Osteoblast (primary cell): Measurements from ENCODE around the gene KATNB1. TPM values are rescaled to one million over a fixed set of nuclear protein-coding genes. Genes with fewer than 3 reads are reported as not detected.

Experiments used
- DNase-seq: peaks from one replicate; pipeline ENCODE4 v3.0.0; 2011; ENCODE audit warnings: low spot score, mixed read lengths; ENCODE audit not compliant: insufficient read length; ENCODE audit errors: missing footprints
- H2AFZ ChIP-seq: 2 replicates; pipeline ENCODE4 v1.6.0; 2011; ENCODE audit warnings: mild to moderate bottlenecking, low read length
- H3K27ac ChIP-seq: 2 replicates; pipeline ENCODE4 v1.5.1; 2011; ENCODE audit warnings: mild to moderate bottlenecking, low read depth, low read length, moderate library complexity
- H3K27me3 ChIP-seq: 2 replicates; pipeline ENCODE4 v1.6.0; 2012; ENCODE audit warnings: mild to moderate bottlenecking, control low read depth, inconsistent platforms, low read length, moderate library complexity; ENCODE audit not compliant: insufficient read depth
- H3K36me3 ChIP-seq: 2 replicates; pipeline ENCODE4 v1.5.1; 2011; ENCODE audit warnings: mild to moderate bottlenecking, low read length, control low read depth, moderate library complexity; ENCODE audit not compliant: insufficient read depth
- H3K4me1 ChIP-seq: 2 replicates; pipeline ENCODE4 v1.5.1; 2011; ENCODE audit warnings: mild to moderate bottlenecking, low read length, control low read depth, moderate library complexity; ENCODE audit not compliant: insufficient read depth
- H3K4me2 ChIP-seq: 2 replicates; pipeline ENCODE4 v1.6.0; 2011; ENCODE audit warnings: mild to moderate bottlenecking, low read length; ENCODE audit not compliant: insufficient read depth
- H3K4me3 ChIP-seq: fragments of 200-600 bp; sonication (generic); 3 replicates; pipeline ENCODE4 v1.5.1; 2012; ENCODE audit warnings: mild to moderate bottlenecking, low read length, inconsistent platforms; ENCODE audit not compliant: insufficient read depth
- H3K79me2 ChIP-seq: 2 replicates; pipeline ENCODE4 v1.6.0; 2012; ENCODE audit warnings: mild to moderate bottlenecking, low read length, control low read depth, inconsistent platforms; ENCODE audit not compliant: insufficient read depth
- H3K9me3 ChIP-seq: 2 replicates; pipeline ENCODE4 v1.5.1; 2011; ENCODE audit warnings: low read depth, low read length, control low read depth
- H4K20me1 ChIP-seq: 2 replicates; pipeline ENCODE4 v1.6.0; 2012; ENCODE audit warnings: mild to moderate bottlenecking, low read length, control low read depth; ENCODE audit not compliant: insufficient read depth
- CTCF ChIP-seq: IDR thresholded peaks from 2 replicates; pipeline ENCODE4 v1.5.1; 2011; ENCODE audit warnings: mild to moderate bottlenecking, low read depth, low read length, moderate library complexity; ENCODE audit errors: extremely low read depth
- total RNA-seq: library from RNA; depleted of rRNA; stranded (reverse); fragments of >200 nt; gene quantifications from 2 replicates; pipeline ENCODE4 v1.2.3, GENCODE V29; 2012

Gene KATNB1
- total RNA-seq, 1 donor = 24.6 TPM

- Histone ChIP-seq H3K79me2 (no peaks in the 10 kb centered on the region), H3K27me3 (peaks cover 30% of the 10 kb centered on the region), H3K4me2 (no peak overlapping the region), H3K9me3 (no peaks in the 10 kb centered on the region), H2AFZ (no peak overlapping the region), H3K36me3 (no peaks in the 10 kb centered on the region), H3K4me3 (no peak overlapping the region), H3K27ac (no peak overlapping the region), H4K20me1 (no peaks in the 10 kb centered on the region), H3K4me1 (no peaks in the 10 kb centered on the region)
- no peak for DNase-seq
- no peak for TF ChIP-seq CTCF
Measured at GRCh38 chr16:57693550-57693949, 42.0 kb upstream of the KATNB1 start.

DNA sequence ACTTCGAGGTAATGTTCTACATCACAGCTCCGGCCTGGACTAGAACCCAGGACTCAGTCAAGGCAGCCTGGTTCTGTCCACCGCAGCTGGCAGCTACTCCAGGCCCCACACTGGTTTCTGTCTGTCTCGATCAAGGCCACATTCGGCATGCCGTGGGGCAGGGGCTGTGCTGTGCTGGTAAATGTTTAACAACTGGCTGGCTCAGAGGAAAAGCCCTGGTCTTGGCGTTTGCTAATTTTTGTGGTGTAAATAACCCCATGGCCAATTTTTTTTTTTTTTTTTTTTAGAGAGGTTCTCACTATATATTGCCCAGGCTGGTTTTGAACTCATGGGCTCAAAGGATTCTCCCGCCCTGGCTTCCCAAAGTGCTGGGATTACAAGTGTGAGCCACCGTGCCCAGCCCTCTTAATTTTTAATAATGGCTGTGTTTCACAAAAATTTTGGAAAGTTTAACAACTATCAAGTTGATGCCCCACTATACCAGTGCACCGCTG lies 41.3 kb upstream of the KATNB1 start:
- Histone ChIP-seq H3K79me2 (no peaks in the 10 kb centered on the region), H2AFZ (no peak overlapping the region), H3K4me2 (no peak overlapping the region), H3K4me1 (no peaks in the 10 kb centered on the region), H3K27me3 (peaks cover 24% of the 10 kb centered on the region), H4K20me1 (no peaks in the 10 kb centered on the region), H3K9me3 (no peaks in the 10 kb centered on the region), H3K4me3 (no peak overlapping the region), H3K27ac (no peak overlapping the region), H3K36me3 (no peaks in the 10 kb centered on the region)
- no peak for TF ChIP-seq CTCF
- DNase-seq = no peak

DNA sequence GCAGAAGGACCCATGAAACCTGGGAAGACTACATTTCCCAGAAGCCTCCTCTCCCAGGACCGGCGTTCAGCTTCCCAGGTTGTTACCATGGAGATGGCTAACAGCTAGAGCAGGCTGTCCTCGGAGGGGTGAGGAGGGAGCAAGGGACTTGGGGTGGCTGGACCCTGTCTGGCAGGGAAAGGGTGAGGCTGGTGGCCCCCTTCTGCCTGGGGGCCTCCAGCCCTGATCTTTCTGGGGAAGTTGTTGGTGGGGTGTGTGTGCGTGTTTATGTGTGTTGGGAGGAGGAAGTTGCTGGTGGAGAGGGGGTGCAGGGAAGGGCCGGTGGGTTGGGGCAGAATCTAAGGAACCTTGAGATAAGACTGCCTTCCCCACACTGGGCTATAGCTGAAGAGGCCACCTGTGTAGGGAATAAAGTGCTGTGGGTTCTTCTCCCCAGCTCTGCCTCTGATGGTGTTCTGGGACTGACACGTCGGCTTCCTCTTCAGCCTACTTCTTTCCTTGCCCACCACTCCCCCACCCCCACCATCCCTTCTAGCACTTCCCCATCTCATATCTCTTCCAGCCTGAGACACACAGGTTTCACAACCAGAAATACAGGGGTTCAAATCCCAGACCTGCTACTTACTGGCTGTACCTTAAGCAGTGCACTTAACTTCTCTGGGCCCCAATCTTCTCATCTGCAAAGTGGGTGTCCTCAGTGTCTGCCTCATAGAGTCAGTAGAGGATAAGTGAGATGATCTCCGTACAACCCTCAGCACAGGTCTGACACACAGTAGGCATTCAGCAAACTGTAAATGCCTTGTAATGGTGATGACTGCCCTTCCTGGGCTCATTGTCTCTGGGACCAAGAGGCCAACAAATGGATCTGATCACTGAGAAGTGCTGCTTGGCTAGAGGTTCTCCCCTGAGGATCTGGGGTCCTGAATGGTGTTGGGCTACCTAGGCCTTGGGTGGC lies 40.6 kb upstream of the KATNB1 start, which contains the start of gene DRC7:
DRC7 (plus strand) TSS at position 82 of the 955 bp plus-strand sequence. CDS start 3,144 bp downstream, outside the sequence.
- H3K4me3 ChIP-seq = no peak within 1 kb of the TSS
- H3K36me3 ChIP-seq = no peaks in the 10 kb centered on the region
- H3K9me3 ChIP-seq = no peaks in the 10 kb centered on the region
- H2AFZ ChIP-seq = no peak within 1 kb of the TSS
- DNase-seq = no peak
- peaks cover 21% of the 10 kb centered on the region for H3K27me3 ChIP-seq
- H3K27ac ChIP-seq = no peak within 1 kb of the TSS
- H3K79me2 ChIP-seq = no peaks in the 10 kb centered on the region
- no peak for TF ChIP-seq CTCF
- no peaks in the 10 kb centered on the region for H3K4me1 ChIP-seq
- no peak within 1 kb of the TSS for H3K4me2 ChIP-seq
- no peaks in the 10 kb centered on the region for H4K20me1 ChIP-seq

DNA sequence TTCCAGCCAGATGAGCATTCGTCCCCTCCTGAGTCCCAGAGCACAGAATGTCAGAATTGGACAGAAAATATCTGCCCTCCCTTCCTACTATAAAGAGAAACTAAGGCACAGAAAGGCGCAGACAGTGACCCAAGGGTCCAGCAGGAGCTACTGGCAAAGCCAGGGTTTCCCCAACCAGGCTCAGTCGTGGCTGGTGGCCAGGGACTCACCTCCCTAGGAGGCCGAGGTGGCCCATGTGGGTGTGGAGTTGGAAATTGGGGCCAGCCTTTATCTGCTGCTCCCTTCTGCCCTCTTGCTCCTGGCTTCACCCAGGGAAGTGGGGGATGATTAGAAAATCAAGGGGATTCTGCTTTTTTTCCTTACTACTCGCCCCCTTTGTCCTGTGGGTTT lies 39.9 kb upstream of the KATNB1 start:
- DNase-seq = no peak
- Histone ChIP-seq H3K79me2 (no peaks in the 10 kb centered on the region), H3K27ac (no peak overlapping the region), H3K4me1 (no peaks in the 10 kb centered on the region), H3K4me2 (no peak overlapping the region), H3K4me3 (no peak overlapping the region), H3K9me3 (no peaks in the 10 kb centered on the region), H3K27me3 (peaks cover 16% of the 10 kb centered on the region), H4K20me1 (no peaks in the 10 kb centered on the region), H3K36me3 (no peaks in the 10 kb centered on the region), H2AFZ (no peak overlapping the region)
- no peak for TF ChIP-seq CTCF
